ENCODE data around the gene SLC10A7. TPM values are rescaled to one million over a fixed set of nuclear protein-coding genes. Genes with fewer than 3 reads are reported as not detected.

Gene SLC10A7
- total and polyA plus RNA-seq, 10 of the 15 experiments (the other 5 are each of a cell fraction or from before 2014, with no cell fraction given) = 4.6 to 23.7 (median 15.6) TPM

- TF ChIP-seq E2F8 (IDR thresholded peaks at IDR 0.05; ENCODE audit: low read depth, partially characterized antibody) (no peak), RAD51 (IDR thresholded peaks at IDR 0.05) (no peak), IRF3 (IDR thresholded peaks at IDR 0.05) (no peak), YBX1 (IDR thresholded peaks at IDR 0.05) (no peak), SP1 (IDR thresholded peaks at IDR 0.05; ENCODE audit: low read depth, low read length) (no peak), KLF5 (IDR thresholded peaks at IDR 0.05; ENCODE audit: partially characterized antibody) (no peak), IKZF2 (IDR thresholded peaks at IDR 0.05) (peak; percentile 87 to 90), BRCA1 (IDR thresholded peaks at IDR 0.05; ENCODE audit: low read depth, low read length) (no peak), GABPA (IDR thresholded peaks at IDR 0.05; ENCODE audit: low read depth) (no peak), BCL3 (IDR thresholded peaks at IDR 0.05; ENCODE audit: borderline replicate concordance, insufficient read depth, low read depth, low read length, poor library complexity, severe bottlenecking) (no peak), SMAD1 (IDR thresholded peaks at IDR 0.05; ENCODE audit: low read depth, partially characterized antibody) (no peak), BCLAF1 (IDR thresholded peaks at IDR 0.05) (no peak)
Measured at GRCh38 chr4:146333187-146333894, 188.4 kb downstream of the SLC10A7 start (continued).
